ENCODE measurements around the gene DPEP2NB.
"Not testable (repeated sequence)": the region's sequence is repeated elsewhere in the genome, so short reads cannot be mapped to it uniquely, and the experiment has no call there.

The DPEP2NB gene

DNA sequence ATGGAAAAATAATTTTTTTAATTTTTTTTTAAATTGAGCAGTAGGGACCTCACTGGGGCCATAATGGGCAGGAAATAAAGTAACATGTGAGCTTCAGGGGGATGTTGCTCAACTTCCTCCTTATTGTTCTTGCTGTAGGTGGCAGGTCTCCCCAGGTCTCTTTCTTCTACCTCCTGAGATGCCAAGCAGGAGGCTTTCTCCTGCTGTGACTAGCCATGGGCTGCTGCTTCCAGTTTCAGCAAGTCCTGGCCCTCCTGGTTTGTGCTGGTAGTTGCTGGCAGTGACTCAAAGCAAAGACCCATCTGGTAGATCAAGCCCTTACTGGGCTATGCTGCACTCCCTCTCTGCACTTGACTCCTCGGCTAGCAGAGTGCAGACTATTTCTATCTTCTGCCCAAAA lies 2.3 kb downstream of the DPEP2NB start:
- TF ChIP-seq, protein P1, sequence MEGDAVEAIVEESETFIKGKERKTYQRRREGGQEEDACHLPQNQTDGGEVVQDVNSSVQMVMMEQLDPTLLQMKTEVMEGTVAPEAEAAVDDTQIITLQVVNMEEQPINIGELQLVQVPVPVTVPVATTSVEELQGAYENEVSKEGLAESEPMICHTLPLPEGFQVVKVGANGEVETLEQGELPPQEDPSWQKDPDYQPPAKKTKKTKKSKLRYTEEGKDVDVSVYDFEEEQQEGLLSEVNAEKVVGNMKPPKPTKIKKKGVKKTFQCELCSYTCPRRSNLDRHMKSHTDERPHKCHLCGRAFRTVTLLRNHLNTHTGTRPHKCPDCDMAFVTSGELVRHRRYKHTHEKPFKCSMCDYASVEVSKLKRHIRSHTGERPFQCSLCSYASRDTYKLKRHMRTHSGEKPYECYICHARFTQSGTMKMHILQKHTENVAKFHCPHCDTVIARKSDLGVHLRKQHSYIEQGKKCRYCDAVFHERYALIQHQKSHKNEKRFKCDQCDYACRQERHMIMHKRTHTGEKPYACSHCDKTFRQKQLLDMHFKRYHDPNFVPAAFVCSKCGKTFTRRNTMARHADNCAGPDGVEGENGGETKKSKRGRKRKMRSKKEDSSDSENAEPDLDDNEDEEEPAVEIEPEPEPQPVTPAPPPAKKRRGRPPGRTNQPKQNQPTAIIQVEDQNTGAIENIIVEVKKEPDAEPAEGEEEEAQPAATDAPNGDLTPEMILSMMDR (IDR thresholded peaks at IDR 0.05; ENCODE audit: low read depth, low read length): no peak
- DNase-seq (ENCODE audit: extremely low read depth, low read depth): no peak

DNA sequence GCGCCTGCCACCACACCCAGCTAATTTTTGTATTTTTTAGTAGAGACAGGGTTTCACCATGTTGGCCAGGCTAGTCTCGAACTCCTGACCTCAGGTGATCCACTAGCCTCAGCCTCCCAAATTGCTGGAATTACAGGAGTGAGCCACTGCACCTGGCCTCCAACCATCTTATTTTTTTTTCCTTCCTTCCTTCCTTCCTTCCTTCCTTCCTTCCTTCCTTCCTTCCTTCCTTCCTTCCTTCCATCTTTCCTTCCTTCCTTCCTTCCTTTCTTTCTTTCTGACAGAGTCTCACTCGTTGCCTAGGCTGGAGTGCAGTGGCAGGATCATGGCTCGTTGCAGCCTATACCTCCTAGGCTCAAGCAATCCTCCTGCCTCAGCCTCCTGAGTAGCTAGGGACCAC lies 5.8 kb downstream of the DPEP2NB start:
- DNase-seq (ENCODE audit: extremely low read depth, low read depth): not testable (repeated sequence)

DNA sequence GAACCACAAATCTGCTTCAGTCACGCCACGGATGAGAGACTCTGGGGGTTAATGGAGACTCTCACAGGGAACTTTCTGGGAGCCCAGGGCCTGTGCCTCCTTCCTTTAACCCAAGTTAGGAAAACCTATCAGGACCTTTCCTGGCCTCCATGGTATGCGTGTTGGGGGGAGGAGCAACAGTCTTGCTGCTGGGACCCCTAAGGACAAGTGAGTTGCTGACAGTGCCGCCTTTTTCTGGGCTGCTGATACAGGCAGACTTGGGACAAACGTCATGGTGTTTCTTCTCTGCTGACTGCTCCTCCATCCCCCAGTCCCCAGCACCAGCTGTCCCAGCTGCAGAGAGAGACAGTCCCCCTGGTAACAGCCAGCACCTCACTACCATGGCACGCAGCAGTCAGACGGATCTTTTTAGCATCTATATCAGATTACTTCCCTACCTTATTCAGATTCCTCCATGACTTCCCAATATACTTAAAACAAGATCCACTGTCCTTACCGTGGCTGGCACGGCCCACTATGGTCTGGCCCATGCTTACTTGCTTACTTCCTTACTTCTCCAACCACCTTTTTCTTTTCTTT lies 6.5 kb downstream of the DPEP2NB start:
- no peak for DNase-seq (ENCODE audit: extremely low read depth, low read depth)
- TF ChIP-seq, protein P1 (IDR thresholded peaks at IDR 0.05; ENCODE audit: low read depth, low read length): no peak

DNA sequence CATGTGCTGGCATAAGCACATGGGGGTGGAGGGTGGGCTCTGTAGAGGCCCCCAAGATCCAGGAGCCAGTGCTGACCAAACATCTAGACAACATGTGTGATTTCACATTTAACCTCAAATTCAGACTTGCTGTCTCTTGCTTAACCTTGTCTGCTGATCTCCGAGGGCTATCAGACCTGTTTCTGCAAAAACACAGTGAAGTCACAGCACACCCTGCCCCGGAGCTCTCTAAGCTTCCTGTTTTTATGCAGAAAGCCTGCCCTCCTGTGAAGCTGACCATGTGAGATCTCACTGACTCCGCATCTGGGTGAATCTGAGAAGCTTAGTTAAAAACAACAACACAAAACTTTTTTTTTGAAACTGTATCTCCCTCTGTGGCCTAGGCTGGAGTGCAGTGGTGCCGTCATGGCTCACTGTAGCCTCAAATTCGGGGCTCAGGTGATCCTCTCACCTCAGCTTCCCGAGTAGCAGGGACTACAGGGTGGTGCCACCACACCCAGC lies 9.9 kb downstream of the DPEP2NB start:
- no peak for DNase-seq (ENCODE audit: extremely low read depth, low read depth)
- TF ChIP-seq, protein P1 (IDR thresholded peaks at IDR 0.05; ENCODE audit: low read depth, low read length): no peak

DNA sequence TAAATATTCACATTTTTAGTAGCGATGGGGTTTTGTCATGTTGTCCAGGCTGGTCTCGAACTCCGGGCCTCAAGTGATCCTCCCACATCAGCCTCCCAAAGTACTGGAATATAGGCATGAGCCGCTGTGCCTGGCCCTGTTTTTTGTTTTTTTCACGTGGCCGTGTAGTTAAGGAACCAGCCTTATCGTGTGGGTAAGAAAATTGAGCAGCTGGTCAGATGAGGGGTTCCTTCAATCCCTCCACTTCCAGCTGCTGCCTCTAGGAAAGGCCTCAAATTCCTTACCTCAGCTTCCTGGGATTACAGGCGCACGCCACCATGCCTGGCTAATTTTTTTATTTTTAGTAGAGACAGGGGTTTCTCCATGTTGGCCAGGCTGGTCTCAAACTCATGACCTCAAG lies 10.5 kb downstream of the DPEP2NB start:
- DNase-seq (ENCODE audit: extremely low read depth, low read depth): no peak
- TF ChIP-seq, protein P1 (IDR thresholded peaks at IDR 0.05; ENCODE audit: low read depth, low read length): no peak

DNA sequence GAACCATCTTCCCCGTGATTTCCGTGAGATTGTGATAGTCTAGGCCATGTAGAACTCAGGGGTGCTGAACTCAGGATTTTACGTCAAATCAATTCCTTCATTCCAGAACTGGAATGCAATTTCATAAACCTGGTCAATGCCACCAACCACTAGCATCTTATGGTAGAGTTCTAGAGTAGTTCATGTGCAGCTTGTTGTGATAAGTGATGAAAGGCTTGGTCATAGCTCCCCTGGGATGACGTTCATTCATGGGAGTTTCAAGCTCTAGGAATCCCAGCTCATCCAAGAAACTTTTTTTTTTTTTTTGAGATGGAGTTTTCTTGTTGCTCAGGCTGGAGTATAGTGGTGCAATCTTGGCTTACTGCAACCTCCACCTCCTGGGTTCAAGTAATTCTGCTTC lies 12.7 kb downstream of the DPEP2NB start:
- TF ChIP-seq, protein P1 (IDR thresholded peaks at IDR 0.05; ENCODE audit: low read depth, low read length): no peak
- no peak for DNase-seq (ENCODE audit: extremely low read depth, low read depth)

DNA sequence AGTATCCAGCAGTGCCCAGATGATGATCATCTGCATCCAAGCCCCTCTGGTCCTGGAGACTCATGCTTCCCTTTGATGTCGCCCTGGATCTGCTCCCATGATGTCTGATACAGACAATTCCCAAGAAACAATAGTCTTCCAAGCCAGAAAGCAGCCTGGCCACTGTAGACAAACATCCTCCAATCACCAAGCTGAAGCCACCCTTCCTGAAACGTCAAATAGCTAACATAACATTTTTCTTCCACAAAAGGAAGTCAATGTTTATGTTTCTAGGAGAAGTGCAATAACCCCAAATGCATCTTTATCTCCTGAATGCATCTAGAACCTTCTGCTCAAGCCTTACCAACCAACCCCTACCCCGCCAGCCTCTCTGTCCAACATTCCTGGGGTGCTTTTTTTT lies 15.3 kb downstream of the DPEP2NB start:
- TF ChIP-seq, protein P1 (IDR thresholded peaks at IDR 0.05; ENCODE audit: low read depth, low read length): no peak
- DNase-seq (ENCODE audit: extremely low read depth, low read depth): no peak

DNA sequence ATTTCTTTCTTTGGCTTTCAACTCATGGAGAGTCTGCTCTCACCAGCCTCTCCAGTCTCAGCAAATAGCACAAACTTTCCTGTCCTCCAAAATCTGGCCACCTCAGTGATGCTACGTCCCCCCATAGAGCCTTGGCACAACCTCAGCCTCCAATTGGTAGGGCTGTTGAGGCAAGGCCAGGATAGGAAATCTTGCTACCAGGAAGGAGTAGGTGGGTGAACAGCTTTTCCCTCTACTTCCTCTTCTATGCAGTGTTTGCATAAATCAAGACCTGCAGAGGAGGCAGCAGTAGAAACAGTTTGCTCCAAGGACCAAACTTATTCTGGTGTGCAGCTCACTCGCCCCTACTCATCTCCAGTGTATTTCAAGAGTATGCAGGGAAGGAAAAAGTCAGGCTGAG lies 15.7 kb downstream of the DPEP2NB start:
- no peak for DNase-seq (ENCODE audit: extremely low read depth, low read depth)

DNA sequence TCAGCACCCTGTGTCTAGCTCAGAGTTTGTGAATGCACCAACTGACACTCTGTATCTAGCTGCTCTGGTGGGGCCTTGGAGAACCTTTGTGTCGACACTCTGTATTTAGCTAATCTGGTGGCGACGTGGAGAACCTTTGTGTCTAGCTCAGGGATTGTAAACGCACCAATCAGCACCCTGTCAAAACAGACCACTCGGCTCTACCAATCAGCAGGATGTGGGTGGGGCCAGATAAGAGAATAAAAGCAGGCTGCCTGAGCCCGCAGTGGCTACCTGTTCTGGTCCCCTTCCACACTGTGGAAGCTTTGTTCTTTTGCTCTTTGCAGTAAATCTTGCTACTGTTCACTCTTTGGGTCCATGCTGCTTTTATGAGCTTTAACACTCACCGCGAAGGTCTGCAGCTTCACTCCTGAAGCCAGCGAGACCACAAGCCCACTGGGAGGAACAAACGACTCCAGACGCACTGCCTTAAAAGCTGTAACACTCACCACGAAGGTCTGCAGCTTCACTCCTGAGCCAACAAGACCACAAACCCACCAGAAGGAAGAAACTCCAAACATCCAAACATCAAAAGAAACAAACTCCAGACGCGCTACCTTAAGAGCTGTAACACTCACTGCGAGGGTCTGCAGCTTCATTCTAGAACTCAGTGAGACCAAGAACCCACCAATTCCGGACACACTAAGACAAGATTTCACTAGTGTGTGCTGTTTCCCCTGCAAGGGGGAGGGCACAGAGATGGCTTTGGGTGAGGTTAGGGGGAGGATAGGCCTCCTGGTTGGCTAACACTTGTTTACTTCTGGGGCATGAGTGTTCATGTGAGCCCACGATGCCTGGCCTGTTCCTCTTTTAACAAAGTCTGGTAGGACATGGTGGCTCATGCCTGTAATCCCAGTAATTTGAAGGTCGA lies 16.7 kb downstream of the DPEP2NB start, which contains the start of gene DPEP2:
Gene DPEP2, minus strand, starts transcription at position 706 of the 910 bp plus-strand sequence. CDS start 6,272 bp downstream, outside the sequence.
- not testable (repeated sequence) for DNase-seq (ENCODE audit: extremely low read depth, low read depth)

More for the DNA sequence above, 15.7 kb downstream of the DPEP2NB start:
- TF ChIP-seq, protein P1 (IDR thresholded peaks at IDR 0.05; ENCODE audit: low read depth, low read length): no peak

DNA sequence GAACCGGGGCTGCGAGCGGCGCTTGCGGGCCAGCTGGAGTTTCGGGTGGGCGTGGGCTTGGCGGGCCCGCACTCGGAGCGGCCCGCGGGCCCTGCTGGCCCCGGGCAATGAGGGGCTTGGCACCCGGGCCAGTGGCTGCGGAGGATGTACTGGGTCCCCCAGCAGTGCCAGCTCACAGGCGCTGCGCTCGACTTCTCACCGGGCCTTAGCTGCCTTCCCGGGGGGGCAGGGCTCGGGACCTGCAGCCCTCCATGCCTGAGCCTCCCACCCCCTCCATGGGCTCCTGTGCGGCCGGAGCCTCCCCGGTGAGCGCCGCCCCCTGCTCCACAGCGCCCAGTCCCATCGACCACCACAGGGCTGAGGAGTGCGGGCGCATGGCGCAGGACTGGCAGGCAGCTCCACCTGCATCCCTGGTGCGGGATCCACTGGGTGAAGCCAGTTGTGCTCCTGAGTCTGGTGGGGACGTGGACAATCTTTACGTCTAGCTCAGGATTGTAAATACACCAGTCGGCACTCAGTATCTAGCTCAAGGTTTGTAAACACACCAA lies 17.4 kb downstream of the DPEP2NB start:
- DNase-seq (ENCODE audit: extremely low read depth, low read depth): not testable (repeated sequence)
